Common myeloid progenitor, CD34-positive (primary cell): ENCODE results near the gene P2RX3.

Experiments
- CTCF ChIA-PET: fragments of 350-600 bp; sonication (Branson Sonifier 250); formaldehyde crosslinking; loops from one replicate; lab custom pipeline; 2021; ENCODE audit warnings: antibody characterized with exemption; lab: Charles Lee
- POLR2A ChIA-PET: fragments of 350-600 bp; sonication (Branson Sonifier 250); formaldehyde crosslinking; loops from one replicate; lab custom pipeline; 2021; ENCODE audit warnings: antibody characterized with exemption; lab: Charles Lee
- DNase-seq, 3 donors: peaks; one replicate each; pipeline versions ENCODE4 v3.0.0 to v3.0.0-alpha.2; 2013
- H3K27ac ChIP-seq, 2 experiments: 1 replicate in 1 of 2; 2 replicates in 1 of 2; pipeline ENCODE4 v1.7.0; 2013; ENCODE audit warnings: inconsistent platforms in 2 of 2, low read length in 2 of 2, mild to moderate bottlenecking in 2 of 2, low read depth in 1 of 2, moderate library complexity in 1 of 2; ENCODE audit not compliant: severe bottlenecking in 2 of 2, insufficient read depth in 1 of 2, poor library complexity in 1 of 2
- H3K27me3 ChIP-seq, 5 experiments: replicated peaks in 2 of 5; 1 replicate in 3 of 5; 2 replicates in 2 of 5; pipeline versions ENCODE4 v1.6.1 to v1.7.0; 2013; ENCODE audit warnings: low read length in 4 of 5, mild to moderate bottlenecking in 2 of 5, moderate library complexity in 2 of 5, inconsistent platforms in 1 of 5; ENCODE audit not compliant: insufficient read depth in 5 of 5, control insufficient read depth in 4 of 5
- H3K36me3 ChIP-seq, 4 experiments: 1 replicate in 2 of 4; 2 replicates in 2 of 4; pipeline versions ENCODE4 v1.6.1 to v1.7.0; 2013; ENCODE audit warnings: low read length in 3 of 4, control low read depth in 1 of 4, mild to moderate bottlenecking in 1 of 4; ENCODE audit not compliant: control insufficient read depth in 4 of 4, insufficient read depth in 4 of 4
- H3K4me1 ChIP-seq, 4 experiments: 1 replicate in 3 of 4; 2 replicates in 1 of 4; pipeline versions ENCODE4 v1.6.1 to v1.7.1; 2013; ENCODE audit warnings: low read length in 3 of 4, mild to moderate bottlenecking in 3 of 4, control low read depth in 1 of 4, inconsistent platforms in 1 of 4, moderate library complexity in 1 of 4; ENCODE audit not compliant: control insufficient read depth in 4 of 4, insufficient read depth in 4 of 4; ENCODE audit errors: control extremely low read depth in 1 of 4
- H3K4me3 ChIP-seq, 7 experiments: 1 replicate in 4 of 7; 2 replicates in 3 of 7; pipeline versions ENCODE4 v1.5.1 to v1.7.0; 2013; ENCODE audit warnings: mild to moderate bottlenecking in 7 of 7, low read length in 6 of 7, moderate library complexity in 6 of 7, inconsistent platforms in 2 of 7, low read depth in 2 of 7, control low read depth in 1 of 7; ENCODE audit not compliant: insufficient read depth in 4 of 7, control insufficient read depth in 1 of 7; ENCODE audit errors: extremely low read depth in 1 of 7
- H3K9me3 ChIP-seq, 5 experiments: 1 replicate in 4 of 5; 2 replicates in 1 of 5; pipeline versions ENCODE4 v1.6.1 to v1.7.1; 2013; ENCODE audit warnings: low read length in 4 of 5, mild to moderate bottlenecking in 2 of 5, inconsistent platforms in 1 of 5, low read depth in 1 of 5, moderate library complexity in 1 of 5; ENCODE audit not compliant: control insufficient read depth in 4 of 5, insufficient read depth in 2 of 5; ENCODE audit errors: control extremely low read depth in 1 of 5
- WGBS: methylation state at CpG from one replicate; pipeline ENCODE4 v1.1.5; 2013; ENCODE audit not compliant: insufficient coverage; 5-methylcytosine and 5-hydroxymethylcytosine counted together

P2RX3 gene

DNA sequence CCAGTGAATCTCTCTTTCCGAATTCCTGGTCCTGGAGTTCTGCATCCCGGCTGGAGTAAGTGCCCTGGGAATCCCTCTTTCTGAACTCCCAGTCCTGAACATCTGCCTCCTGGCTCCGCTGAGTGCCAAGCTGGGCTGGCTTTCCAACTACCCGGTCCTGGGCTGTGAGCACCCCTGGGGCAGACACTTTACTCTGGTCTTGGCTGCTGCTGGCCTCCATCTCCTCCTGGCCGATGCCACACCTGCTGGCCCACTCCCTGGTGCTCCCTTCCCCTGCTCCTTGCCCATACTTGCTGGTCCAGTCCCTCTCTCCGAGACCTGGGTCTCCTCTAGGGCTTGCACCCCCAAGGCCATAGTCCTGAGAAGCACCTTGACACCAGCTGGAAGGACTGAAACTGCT, 28.1 kb upstream of the P2RX3 start:
- Histone ChIP-seq H3K9me3 (no peaks in the 10 kb centered on the region), H3K4me1 (peaks cover 3 to 35% (median 21%) of the 10 kb centered on the region in 4 experiments), H3K27me3 (no peaks in the 10 kb centered on the region), H3K27ac (no peak overlapping the region), H3K4me3 (no peak overlapping the region), H3K36me3 (peaks cover 0 to 38% (median 7%) of the 10 kb centered on the region in 4 experiments)
- ChIA-PET POLR2A (no interaction called here), CTCF (no interaction called here)
- 97% methylated on average over 6 of the region's 6 CpGs for WGBS
- DNase-seq = no peak

DNA sequence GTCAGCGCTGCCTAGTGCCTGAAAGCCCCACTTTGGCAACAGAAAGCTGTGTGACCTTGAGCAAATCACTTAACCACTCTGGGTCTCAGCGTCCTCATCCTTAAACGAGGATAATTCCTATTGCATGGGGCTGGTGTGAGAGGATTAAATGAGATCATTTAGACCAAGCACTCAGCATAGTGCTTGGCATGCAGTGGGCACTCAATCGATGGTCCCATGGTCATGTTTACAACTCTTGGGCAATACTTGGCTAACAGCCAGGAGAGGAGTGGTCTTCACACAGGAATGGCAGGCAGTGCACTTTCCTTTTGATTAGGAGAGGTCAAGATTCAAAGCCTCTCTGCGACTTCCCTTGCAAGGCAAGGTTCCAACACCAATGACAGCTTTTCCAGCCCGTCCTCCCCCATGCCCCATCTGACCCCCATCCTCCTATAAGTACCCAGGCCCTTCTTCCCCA, 27.5 kb upstream of the P2RX3 start:
- POLR2A ChIA-PET = no interaction called here
- WGBS = 82% methylated on average over 5 of the region's 6 CpGs

DNA sequence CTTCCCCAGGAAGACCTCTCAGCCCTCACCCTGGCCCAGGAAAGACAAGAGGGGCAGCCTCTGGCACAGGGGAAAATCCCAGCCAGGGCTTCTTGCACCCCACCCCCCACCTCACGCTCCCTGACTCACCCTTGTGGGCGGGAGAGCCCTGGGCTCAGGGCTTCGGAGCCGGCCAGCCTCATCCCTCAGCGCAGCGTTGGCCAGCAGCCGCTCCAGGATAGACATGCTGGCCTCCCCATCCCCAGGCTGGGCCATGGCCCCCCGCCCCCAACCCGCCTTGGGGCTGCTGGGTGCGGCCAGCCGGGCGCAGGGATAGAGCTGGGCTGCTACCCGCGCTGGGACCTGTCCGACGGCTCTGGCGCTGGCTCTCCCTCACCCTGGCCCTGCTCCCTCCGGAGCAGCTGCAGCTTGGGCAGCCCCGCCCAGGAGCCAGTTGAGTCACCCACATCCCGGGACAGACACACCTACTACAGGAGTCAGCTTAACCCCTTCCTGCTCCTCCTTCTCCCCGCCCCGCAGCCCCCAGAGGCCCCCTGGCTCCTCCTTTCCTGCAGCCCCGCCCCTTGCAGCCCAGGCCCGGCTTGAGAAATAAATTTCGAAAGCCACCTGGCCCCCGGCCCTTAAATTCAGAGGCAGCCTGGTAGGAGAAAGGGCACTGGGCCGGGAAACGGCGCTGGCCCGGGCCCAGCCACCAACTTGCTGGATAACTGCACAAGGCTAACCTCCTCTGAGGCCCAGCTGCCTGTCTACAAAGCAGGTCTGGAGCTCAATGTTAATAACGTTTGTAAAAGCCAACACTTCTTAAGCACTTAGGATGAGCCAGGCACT, 26.8 kb upstream of the P2RX3 start:
- ChIA-PET POLR2A (no interaction called here), CTCF (interaction anchor here (1.3 to 2.2 kb wide), 4 partner anchors 10 to 115 kb away, joined by 3 to 15 read pairs (median 5); partner anchors contain the start of gene TNKS1BP1)
- no peaks in the 10 kb centered on the region for H3K9me3 ChIP-seq
- H3K4me1 ChIP-seq = peaks cover 9 to 47% (median 30%) of the 10 kb centered on the region in 4 experiments
- peak; percentile 76 to 82 (median 79) for DNase-seq
- WGBS = 0% methylated on average over 25 of the region's 31 CpGs
- H3K27ac ChIP-seq = no peak overlapping the region
- peak overlapping the region in 6 of 7 experiments; percentile 42 to 76 (median 52) for H3K4me3 ChIP-seq
- H3K36me3 ChIP-seq = peaks cover 0 to 38% (median 7%) of the 10 kb centered on the region in 4 experiments
- H3K27me3 ChIP-seq = no peaks in the 10 kb centered on the region

More for the DNA sequence above, 27.5 kb upstream of the P2RX3 start:
- H3K4me3 ChIP-seq = peak overlapping the region in 5 of 7 experiments; percentile 42 to 76 (median 60)
- H3K27ac ChIP-seq = no peak overlapping the region
- CTCF ChIA-PET = interaction anchor here (2.2 kb wide), 1 partner anchor 14 kb away, joined by 7 read pairs; the partner anchor contains the start of gene TNKS1BP1
- peaks cover 0 to 38% (median 7%) of the 10 kb centered on the region in 4 experiments for H3K36me3 ChIP-seq
- H3K9me3 ChIP-seq = no peaks in the 10 kb centered on the region
- H3K27me3 ChIP-seq = no peaks in the 10 kb centered on the region
- peak in 1 of 3 donors; percentile 31 for DNase-seq
- peaks cover 3 to 41% (median 26%) of the 10 kb centered on the region in 4 experiments for H3K4me1 ChIP-seq

DNA sequence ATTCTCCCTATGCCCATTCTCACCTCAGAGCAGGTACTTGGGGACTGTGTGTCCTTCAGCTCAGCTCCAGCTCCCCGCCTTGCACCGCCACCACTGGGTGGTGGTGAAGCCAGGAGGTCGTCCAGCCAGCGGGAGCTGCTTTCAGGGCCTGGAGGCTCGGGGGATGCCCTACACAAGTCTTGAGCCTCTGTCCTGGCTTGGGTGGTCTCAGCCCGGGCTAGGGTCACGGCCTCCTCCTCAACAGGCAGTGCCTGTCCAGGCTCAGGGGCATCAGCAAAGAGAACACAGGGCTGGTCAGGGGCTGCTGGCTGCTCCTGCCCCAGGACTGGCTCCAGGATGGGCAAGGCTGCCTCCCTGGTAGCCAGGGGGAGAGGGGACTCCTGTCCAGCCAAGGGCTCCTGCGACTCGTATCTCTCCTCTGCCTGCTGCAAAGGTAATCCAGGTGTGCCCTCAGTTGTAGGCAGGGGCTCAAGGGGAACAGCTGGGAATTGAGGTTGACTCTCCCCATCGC, 25.6 kb upstream of the P2RX3 start:
- ChIA-PET CTCF (interaction anchor here (1.3 to 2.2 kb wide), 4 partner anchors 9 to 114 kb away, joined by 3 to 15 read pairs (median 5); partner anchors contain the start of gene TNKS1BP1), POLR2A (no interaction called here)
- H3K9me3 ChIP-seq = no peaks in the 10 kb centered on the region
- peaks cover 0 to 51% (median 14%) of the 10 kb centered on the region in 4 experiments for H3K36me3 ChIP-seq
- no peaks in the 10 kb centered on the region for H3K27me3 ChIP-seq
- DNase-seq = no peak
- H3K4me1 ChIP-seq = peaks cover 9 to 45% (median 29%) of the 10 kb centered on the region in 4 experiments
- no peak overlapping the region for H3K27ac ChIP-seq
- H3K4me3 ChIP-seq = no peak overlapping the region
- 100% methylated on average over 7 of the region's 10 CpGs for WGBS

DNA sequence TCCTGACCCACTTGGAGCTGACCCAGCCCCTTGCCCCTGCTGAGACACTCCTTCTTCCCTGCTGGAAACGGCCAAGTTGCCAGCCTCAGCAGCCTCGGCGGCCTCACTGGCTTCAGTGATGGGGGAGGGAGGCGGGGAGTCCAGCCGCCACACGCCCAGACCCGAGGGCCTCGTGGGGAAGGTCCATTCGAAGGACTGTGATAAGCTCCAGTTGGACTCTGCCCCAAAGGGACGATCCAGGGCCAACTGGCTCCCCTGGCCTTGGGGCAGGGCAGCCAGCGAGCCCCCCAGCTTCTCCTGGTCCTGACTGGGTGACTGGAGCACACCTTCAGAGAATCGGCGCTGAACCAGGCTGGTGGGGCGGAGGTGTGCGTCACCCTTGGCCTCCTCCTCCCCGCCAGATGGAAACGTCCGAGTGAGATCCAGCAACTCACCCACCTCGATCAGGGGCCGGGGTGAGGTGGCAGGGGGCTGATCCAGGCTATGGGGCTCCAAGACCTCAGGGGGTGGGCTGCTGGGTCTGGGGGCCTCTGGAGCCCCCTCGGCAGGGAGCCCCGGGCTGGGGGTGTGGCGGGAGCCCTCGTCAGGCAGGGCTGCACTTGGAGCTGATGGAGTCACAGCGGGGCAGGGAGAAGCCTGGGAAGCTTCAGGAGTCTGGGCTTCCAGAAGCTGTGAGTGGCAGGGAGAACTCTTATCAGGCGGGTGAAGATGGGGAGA, 24.9 kb upstream of the P2RX3 start:
- H3K27me3 ChIP-seq = no peaks in the 10 kb centered on the region
- CTCF ChIA-PET = interaction anchor here (0.9 to 2.0 kb wide), 3 partner anchors 8 to 22 kb away, joined by 3 to 15 read pairs (median 3); no protein-coding TSS in a partner anchor
- WGBS = 97% methylated on average over 20 of the region's 26 CpGs
- peaks cover 9 to 48% (median 29%) of the 10 kb centered on the region in 4 experiments for H3K4me1 ChIP-seq
- H3K36me3 ChIP-seq = peaks cover 0 to 56% (median 16%) of the 10 kb centered on the region in 4 experiments
- POLR2A ChIA-PET = no interaction called here
- no peak overlapping the region for H3K27ac ChIP-seq
- no peaks in the 10 kb centered on the region for H3K9me3 ChIP-seq
- H3K4me3 ChIP-seq = no peak overlapping the region
- DNase-seq = no peak

DNA sequence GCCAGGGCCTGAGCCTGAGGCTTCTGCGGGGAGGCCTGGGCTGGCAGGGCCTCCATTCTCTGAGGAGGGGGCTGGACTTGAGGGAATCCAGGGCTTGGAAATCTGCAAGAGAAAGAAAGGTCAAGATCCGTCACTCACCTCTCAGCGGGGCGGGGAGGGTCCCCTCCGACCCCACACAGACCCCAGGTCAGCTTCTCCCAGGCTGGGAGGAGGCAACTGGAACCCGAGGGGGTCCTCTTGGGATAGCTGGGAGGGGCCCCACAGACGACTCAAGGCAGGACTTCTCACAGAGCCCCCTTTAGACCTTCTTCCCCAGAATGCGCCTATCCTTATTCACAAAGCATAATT, 24.4 kb upstream of the P2RX3 start:
- DNase-seq = no peak
- H3K4me3 ChIP-seq = no peak overlapping the region
- ChIA-PET CTCF (interaction anchor here (0.9 kb wide), 1 partner anchor 9 kb away, joined by 3 read pairs; no protein-coding TSS in a partner anchor), POLR2A (no interaction called here)
- no peaks in the 10 kb centered on the region for H3K27me3 ChIP-seq
- no peaks in the 10 kb centered on the region for H3K9me3 ChIP-seq
- H3K27ac ChIP-seq = no peak overlapping the region
- 100% methylated on average over 5 of the region's 8 CpGs for WGBS
- H3K4me1 ChIP-seq = peaks cover 9 to 50% (median 29%) of the 10 kb centered on the region in 4 experiments
- H3K36me3 ChIP-seq = peaks cover 0 to 59% (median 17%) of the 10 kb centered on the region in 4 experiments
